Fibroblast of skin of back (primary cell): ENCODE data around the gene C4orf33. TPM values are rescaled to one million over a fixed set of nuclear protein-coding genes. Genes with fewer than 3 reads are reported as not detected.
A peak's percentile ranks its signal among the peaks of the same experiment; 100 is the strongest.
"Not testable (repeated sequence)": the region's sequence is repeated elsewhere in the genome, so short reads cannot be mapped to it uniquely, and the experiment has no call there.

ENCODE experiments used
- DNase-seq: peaks from one replicate; pipeline ENCODE4 v3.0.0-alpha.2; 2013
- polyA plus RNA-seq, 2 experiments: library from polyadenylated mRNA; unstranded; fragments of 120-200 nt; gene quantifications; one replicate each; pipeline ENCODE4 v1.2.1, GENCODE V29; 2013; ENCODE audit not compliant: insufficient read length in 2 of 2

The C4orf33 gene, protein sequence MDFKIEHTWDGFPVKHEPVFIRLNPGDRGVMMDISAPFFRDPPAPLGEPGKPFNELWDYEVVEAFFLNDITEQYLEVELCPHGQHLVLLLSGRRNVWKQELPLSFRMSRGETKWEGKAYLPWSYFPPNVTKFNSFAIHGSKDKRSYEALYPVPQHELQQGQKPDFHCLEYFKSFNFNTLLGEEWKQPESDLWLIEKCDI
- polyA plus RNA-seq (2013, experiment 1 of 2; ENCODE audit: insufficient read length): 4.5 TPM
- 2.8 TPM for polyA plus RNA-seq (2013, experiment 2 of 2; ENCODE audit: insufficient read length)

DNA sequence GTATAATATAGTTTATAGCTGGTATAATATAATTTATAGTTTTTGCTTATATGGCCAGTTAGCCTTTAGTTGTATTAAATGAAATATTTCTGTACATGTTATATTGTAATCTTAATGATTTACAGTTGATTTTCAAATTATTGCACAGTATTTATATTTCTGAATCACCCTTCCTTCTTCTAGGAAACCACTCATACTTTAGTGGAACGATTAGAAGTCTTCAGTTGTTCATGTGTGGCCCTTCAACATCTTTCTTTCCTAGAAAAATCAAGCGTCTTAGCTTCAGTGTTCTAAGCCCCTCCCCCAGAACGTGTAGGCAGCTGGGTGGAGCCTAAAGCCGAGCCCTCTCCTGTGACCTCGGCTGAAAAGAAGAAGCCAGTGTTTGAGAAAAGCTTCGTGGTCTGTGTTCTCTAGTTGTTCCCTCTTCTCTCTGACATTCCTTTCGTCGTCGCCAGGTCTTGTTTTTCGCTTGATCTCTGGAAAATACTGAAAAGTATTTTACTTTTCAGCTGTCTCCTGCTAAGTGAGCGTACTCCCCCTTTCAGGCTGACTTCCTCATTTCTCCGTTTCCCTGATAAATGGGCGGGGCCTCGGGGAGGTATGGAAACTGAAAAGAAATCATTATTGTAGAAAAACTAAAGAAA lies at the start of gene C4orf33:
Gene C4orf33, plus strand, starts transcription at position 342 of the 644 bp plus-strand sequence. CDS start 6,459 bp downstream, outside the sequence.
- peak; percentile 71 for DNase-seq

DNA sequence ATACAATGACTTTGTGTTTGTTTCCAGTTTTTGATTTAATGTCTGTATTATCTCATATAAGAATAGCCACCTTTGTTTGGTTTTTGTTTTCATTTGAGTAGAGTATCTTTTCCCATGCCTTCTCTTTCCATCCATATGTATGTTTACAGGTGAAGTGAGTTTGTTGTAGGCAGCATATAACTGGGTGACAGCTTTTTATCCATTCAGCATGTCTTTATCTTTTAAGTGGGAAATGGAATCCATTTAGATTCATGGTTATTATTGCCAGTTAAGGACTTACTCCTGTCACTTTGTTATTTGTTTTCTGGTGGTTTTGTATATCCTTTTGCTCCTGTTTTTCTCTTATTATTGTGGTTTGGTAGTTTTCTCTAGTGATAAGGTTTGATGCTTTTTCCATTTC lies 36.9 kb upstream of the C4orf33 start:
- DNase-seq: no peak

DNA sequence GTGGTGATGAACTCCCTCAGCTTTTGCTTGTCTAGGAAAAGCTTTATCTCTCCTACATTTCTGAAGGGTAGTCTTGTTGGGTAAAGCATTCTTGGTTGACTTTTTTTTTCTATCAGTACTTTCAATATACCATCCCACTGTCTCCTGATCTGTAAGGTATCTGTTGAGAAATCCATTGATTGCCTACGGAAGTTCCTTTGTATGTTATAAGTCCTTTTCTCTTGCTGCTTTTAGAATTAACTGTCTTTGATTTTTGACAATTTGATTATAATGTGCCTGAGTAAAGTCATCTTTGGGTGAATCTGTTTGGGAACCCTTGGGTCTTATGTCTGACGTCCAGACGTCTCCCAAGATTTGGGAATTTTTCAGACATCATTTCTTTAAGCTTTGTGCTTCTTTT lies 33.4 kb upstream of the C4orf33 start:
- DNase-seq: no peak

DNA sequence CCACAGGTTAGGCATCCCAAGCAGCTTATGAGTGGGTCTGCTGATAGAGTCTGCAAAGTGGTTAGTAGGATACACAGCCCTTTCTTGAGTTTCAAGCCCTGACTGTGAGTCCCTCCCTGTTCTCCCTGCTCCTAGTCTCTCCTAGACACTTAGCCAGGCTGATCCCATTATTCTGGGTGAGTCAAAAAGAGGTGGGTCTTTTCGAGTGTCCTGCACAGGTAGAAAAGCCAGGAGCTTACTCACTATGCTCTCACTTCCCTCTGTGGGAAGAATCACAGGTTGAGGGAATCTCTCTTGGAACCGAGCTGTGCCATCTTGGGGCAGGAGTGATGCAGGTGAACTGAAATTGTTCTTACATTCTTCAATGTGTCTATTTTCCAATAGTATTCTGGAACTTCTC lies 32.3 kb upstream of the C4orf33 start:
- DNase-seq: no peak

DNA sequence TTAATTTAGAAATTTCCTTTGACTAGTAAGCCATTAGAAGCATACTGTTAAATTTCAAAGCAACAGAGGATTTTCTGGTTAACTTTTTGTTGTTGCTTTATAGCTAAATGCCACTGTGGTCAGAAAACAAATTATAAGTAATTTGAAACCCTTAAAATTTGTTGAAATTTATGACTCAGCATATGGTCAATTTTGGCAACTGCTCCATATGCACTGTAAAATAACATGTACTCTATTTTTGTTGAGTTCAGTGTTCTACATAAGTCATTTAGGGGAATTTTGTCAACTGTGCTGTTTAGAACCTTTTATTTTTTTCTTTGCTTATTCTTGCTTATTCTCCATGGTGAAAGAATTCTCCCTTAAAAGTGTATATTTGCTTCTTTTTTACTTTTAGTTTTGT lies 31.2 kb upstream of the C4orf33 start:
- DNase-seq: peak; percentile 53

DNA sequence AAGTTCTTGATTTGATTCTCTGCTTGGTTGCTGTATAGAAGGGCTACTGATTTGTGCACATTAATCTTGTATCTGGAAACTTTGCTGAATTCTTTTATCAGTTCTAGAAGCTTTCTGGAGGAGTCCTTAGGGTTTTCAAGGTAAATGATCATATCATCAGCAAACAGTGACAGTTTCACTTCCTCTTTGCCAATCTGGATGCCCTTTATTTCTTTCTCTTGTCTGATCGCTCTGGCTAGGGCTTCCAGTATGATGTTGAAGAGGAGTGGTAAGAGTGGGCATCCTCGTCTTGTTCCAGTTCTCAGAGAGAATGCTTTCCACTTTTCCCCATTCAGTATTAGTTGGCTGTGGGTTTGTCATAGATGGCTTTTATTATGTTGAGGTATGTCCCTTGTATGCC lies 26.4 kb upstream of the C4orf33 start:
- not testable (repeated sequence) for DNase-seq

DNA sequence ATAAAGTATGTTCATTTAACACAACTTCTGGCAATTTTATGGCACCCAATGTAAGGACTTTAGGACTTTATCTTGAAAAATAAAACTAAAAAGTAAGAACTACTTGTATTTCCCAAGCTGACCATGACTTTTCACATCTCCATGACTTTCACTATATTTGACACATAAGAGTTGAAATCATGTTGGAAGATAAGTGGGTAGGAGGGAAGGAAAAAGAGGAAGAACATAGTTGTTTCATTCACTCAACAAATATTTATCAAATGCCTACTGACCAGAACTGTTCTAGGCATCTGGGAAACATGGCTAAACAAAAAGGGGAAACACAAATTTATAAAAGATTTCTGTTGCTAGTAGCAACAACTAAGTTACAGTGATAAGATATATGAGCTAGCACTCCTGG lies 18.6 kb upstream of the C4orf33 start:
- DNase-seq: no peak

DNA sequence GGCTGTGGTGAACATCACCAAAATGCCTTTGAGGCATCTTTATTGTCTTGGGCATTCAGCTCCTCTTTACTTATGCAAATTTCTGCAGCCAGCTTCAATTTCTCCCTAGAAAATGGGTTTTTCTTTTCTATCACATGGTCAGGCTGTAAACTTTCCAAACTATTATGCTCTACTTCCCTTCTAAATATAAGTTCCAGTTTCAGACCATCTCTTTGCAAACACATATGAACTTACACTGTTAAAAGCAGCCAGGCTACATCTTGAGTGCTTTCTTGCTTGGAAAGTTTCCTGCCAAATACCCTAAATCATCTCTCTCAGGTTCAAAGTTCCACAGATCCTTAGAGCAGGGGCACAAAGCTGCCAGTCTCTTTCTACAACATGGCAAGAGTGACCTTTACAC lies 15.8 kb upstream of the C4orf33 start:
- DNase-seq: no peak

DNA sequence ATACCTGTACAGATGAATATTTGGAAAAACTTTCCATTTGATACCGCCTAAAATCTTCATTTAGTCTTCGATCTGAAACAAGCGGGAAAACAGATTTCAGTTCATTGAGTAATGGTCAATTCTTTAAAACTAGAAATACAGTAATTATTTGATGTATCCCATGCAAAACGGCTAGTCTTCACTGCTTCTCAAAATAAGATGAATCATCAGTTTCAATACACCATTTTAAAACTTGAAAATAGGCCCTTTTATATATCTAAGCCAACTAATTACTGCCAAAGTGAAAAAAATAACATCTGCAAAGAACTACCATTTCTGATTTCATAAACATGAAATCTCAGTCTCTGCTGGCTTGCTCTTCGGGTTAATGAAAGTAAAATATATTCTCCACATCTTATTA lies 13.7 kb upstream of the C4orf33 start:
- DNase-seq: no peak

DNA sequence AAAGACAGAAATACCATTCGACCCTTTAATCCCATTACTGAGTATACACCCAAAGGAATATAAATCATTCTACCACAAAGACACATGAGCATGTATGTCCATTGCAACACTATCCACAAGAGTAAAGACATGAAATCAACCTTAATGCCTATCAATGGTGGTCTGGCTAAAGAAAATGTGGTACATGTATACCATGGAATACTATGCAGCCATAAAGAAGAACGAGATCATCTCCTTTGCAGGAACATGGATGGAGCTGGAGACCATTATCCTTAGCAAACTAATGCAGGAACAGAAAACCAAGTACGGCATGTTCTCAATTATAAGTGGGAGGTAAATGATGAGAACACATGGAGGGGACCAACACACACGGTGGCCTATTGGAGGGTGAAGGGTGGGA lies 10.5 kb upstream of the C4orf33 start:
- no peak for DNase-seq

DNA sequence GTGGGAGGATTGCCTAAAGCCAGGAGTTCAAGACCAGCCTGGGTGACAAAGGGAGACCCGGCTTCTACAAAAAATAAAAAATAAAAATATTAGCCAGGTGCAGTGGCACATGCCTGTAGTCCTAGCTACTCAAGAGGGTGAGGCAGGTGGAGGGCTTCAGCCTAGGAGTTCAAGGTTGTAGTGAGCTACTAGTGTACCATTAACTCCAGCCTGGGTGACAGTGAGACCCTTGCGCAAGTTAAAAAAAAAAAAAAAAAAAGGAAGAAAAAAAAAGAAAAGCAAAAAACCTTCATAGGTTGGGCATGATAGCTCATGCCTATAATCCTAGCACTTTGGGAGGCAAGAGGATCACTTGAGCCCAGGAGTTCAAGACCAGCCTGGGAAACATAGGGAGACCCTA lies 8.4 kb upstream of the C4orf33 start:
- DNase-seq: no peak

DNA sequence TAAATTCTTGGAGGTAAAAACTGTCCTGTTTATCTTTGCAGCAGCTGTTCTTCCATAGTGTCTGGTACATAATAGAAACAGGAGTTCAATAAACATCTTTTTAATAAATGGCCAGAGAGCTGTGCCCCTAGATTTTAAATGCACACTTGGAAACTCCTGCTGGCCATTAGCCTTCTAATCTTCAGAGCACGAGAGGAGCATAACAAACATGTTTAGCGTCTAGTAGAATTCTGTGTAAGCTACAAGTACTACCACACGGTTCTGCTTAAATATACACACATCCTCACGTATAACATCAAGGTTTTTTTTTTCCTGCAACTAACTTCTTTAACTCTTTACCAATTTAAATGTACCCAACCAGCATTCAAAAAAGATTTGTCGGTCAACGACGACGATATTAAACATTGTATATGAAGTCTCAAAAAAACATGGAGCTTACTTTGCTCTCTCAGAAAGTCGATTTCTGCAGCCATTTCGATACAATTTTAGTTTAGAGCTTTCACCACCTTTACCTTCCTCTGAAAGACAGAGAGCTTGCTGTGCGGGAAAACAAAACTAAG lies 3.2 kb upstream of the C4orf33 start:
- DNase-seq: peak; percentile 10

DNA sequence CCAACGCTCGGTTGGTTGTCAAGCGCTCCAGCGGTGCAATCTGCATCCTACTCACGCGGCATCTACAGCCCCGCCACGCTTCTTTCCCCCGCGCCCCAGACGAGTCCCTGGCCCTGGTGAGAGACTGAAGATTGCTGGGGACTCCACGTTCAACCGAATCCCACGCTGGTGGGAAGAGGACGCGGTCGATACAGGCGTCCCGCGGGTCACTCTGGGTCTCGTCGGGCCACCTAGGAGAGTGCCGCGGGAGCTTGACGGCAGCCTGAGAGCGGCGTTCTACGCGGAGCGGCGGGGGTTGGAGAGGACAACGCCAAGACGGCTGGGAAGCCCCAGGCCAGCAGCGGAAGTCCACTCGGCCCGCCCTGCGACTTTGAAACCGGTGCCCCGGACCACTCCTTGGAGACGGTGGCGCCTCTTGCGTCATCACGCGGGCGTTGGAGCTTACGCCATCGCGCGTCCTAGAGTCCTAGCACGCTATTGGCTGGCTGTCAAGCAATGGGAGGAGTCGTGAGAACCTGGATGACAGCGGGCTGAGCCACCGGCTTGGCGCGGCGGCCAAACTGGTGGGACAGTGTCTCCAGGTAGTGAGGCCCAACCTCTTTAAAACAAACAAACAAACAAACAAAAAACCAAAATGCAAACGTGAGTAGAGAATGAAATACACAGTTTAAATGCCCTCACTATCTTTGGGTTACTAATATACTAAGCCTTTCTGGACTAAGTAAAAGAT lies 2.6 kb upstream of the C4orf33 start, which contains the start of gene SCLT1:
Gene SCLT1, minus strand, starts transcription at position 349 of the 730 bp plus-strand sequence. CDS start 436 bp downstream, outside the sequence.
- DNase-seq: peak; percentile 99

DNA sequence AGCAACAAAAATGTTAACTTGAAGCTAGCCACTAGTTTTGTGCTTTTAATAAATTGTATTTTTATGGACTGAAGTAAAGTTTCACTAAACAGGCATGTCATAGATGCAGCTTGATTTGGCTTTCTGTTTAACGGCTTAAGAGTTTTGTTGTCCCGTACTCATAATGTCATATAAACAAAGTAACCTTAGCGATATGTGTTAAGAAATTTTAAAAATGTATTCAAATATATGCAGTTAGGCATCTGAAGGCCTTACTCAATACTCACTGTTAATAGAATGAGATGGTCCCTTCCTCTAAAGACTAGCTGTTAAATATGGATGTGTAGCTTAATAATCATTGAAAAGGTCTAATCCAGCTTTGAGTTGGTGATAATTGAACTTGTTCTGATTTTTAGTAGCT lies 1.6 kb upstream of the C4orf33 start:
- DNase-seq: no peak

DNA sequence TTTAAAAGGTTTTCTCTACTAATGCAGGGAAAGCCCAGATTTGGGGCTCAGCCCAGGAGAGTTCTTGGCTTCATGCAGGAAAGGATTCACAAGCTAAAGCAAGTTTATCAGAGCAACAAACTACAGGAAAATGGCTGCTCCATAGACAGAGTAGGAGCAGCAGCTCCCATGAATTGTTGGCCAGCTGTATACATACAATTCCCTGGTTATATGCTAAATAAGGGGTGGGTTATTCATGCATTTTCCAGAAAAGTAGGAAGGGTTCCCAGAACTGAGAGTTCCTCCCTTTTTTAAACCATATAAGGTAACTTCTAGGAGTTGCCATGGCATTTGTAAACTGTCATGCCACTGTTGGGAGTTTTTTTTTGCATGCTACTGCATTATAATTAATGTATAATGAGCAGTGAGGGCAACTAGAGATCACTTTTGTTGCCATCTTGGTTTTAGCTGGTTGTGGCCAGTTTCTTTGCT lies 2.6 kb downstream of the C4orf33 start:
- DNase-seq: no peak

DNA sequence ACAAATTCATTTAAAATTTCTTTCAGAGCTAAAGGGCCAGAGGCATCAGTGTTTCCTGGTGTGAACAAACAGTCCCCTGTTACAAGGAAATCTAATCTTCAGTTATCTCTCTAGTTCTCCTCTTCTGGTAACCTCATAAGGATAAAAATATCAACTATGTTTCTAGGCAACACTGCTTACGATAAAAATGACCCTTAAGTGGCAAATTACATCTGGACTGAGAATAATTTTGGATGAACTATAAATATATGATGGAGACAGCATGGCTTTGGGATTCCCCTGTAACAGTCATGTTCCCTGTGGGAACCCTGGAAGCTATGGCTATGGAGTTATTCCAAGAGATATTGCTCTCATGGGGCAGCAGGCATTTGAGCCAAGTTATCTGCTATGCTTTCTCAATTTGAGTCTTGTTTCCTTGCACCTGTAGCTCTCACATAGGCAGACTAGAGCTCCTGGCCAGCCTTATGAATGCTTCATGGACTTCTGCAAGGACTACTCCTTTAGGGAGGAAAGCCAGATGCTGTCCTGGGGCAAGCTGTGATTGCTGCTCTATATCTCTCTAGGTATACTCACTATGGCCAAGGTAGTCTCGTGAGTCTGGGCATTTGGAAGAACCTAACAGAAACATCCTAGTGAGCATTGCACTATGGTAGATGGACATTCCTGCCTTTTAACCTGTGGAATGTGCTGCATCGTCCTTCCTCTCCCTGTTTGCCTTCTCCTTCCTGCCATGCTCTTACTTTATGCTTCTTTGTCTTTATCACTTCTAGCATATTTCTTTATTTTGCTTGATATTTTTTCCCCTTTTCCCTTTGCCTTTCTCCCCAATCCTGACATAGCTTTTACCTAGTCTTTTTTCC lies 14.2 kb downstream of the C4orf33 start:
- DNase-seq: no peak

DNA sequence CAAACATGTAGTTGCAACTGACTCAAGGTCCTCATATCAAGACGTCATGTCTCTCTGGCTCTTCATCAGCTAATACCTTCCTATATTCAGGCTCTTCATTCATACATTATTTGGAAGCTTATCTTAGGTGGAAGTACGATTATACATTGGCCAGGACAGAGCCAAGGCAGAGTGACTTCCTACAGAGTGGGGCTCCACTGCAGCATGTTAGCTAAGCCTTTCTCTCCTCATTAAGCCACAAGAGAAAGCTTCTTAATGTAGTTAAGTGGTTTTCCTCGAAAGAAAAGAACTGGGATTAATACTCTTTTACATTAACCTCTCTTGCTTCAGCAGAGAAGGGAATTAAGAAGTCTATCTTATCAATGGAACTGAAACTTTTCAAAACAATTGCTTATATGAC lies 15.0 kb downstream of the C4orf33 start:
- no peak for DNase-seq

DNA sequence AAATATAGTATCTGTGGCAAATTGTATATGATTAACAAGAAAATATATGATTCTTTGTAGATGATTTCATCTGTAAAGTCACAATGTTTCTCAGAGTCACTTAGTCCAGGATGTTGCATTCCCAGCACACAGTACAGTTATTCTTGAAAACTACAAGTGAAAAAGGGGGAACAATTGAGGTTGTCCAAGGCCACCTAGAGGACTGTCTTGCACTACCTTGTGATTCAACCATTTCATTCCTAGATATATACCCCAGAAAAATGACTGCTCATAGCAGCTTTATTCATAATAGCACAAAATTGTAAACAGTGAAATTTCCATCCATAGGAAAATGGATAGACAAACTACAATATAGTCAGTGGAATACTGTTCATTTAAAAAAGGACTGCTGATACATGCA lies 16.0 kb downstream of the C4orf33 start:
- no peak for DNase-seq

DNA sequence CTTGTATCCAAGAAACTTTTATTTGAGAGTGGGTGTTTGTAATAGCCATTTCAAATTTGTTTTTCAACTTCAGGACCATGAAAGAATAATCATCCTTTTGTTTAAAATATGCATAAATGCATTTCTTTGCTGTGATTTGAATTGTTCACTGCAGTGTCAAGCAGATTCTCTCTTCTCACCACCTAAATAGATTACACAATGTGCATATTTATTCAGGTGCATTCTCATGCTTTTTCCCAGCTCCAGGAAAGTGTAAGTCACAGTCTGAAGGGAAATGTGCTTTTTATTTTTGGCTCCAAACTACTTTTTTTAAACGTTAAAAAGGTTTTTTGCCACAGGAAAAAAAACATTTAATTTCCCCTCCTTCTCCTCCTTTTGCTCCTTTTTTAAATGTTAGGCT lies 17.5 kb downstream of the C4orf33 start:
- no peak for DNase-seq

DNA sequence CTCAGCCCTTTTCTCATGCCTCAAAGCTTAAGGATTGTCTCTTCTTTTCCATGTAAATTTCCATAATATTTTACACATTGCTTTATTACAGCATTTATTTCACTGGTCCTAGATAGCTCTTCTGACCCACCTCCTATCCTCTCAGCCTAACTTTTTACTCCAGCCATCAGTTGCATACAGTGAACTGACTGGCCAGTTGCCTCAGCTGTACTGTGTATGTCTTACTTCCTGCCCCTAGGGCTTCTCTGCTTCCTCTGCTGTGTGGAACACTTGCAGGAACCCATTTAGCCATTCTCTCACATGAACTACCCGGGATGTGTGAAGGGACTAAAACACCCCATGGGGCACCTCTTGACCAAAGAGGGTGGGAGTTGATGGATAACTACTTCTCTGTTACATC lies 18.0 kb downstream of the C4orf33 start:
- no peak for DNase-seq

DNA sequence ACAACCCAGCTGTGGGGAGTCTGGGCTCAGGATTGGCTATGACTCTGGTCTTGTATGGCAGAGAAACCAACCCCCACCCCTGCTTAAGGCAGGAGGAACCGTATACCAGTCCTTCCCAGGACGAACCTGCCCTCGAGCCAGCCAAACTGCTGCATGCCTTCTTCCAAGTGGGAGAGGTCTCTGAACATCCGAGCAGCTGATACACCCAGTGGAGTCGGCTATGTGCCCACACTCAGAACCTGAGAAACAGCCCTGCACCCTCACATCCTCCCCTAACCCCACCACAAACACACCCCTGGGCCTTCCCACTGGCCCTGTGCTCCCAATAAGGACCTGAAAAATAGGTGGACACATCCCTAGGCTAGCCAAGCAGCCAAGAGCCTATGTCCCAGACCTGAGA lies 21.8 kb downstream of the C4orf33 start:
- DNase-seq: no peak

DNA sequence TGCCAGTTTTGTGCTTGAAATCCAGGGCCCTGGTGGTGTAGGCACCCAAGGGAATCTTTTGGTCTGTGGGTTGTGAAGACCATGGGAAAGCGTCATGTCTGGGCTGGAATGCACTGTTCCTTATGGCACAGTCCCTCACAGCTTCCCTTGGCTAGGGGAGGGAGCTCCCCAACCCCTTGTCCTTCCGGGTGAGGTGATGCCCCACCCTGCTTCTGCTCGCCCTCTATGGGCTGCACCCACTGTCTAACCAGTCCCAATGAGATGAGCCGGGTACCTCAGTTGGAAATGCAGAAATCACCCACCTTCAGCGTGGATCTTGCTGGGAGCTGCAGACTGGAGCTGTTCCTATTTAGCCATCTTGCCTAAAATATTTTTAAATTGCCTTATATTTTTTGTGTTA lies 30.7 kb downstream of the C4orf33 start:
- DNase-seq: not testable (repeated sequence)
